PC-3 (cell line): ENCODE data around the gene SHTN1.

Experiments used
- EZH2phosphoT487 ChIP-seq: fragments of 300-600 bp; sonication (generic); IDR thresholded peaks from 2 replicates; pipeline ENCODE4 v1.6.1; 2018; ENCODE audit warnings: mild to moderate bottlenecking, antibody characterized with exemption, low read length, borderline replicate concordance
- TF ChIP-seq, protein P1 (sequence below): fragments of 300-600 bp; sonication (generic); conservative IDR thresholded peaks from 2 replicates; pipeline ENCODE4 v1.5.1; 2017; ENCODE audit warnings: antibody characterized with exemption, low read depth, mild to moderate bottlenecking, low read length

DNA sequence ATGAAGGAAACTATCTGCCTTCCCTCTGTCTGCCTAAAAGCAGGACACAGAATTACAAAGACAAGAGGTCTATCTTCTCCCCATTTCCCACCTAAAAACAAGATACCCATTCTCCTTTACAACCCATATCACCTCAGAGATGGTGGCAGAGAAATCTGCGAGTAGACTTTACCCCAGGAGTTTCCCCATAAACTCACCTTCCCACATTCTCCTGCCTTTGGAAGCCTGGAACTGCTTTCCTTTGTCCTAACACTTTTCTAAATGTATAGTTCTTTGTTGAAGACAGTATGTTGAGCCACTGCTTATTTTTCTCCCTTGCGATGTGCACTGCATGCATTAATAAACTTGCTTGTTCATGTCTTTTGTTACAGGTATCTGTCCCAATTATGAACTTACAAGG lies 8.0 kb downstream of the SHTN1 start:
- TF ChIP-seq, protein P1, sequence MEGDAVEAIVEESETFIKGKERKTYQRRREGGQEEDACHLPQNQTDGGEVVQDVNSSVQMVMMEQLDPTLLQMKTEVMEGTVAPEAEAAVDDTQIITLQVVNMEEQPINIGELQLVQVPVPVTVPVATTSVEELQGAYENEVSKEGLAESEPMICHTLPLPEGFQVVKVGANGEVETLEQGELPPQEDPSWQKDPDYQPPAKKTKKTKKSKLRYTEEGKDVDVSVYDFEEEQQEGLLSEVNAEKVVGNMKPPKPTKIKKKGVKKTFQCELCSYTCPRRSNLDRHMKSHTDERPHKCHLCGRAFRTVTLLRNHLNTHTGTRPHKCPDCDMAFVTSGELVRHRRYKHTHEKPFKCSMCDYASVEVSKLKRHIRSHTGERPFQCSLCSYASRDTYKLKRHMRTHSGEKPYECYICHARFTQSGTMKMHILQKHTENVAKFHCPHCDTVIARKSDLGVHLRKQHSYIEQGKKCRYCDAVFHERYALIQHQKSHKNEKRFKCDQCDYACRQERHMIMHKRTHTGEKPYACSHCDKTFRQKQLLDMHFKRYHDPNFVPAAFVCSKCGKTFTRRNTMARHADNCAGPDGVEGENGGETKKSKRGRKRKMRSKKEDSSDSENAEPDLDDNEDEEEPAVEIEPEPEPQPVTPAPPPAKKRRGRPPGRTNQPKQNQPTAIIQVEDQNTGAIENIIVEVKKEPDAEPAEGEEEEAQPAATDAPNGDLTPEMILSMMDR: no peak
- TF ChIP-seq EZH2phosphoT487: no peak
